K562 (cell line): ENCODE results near the gene GDAP2. TPM values are rescaled to one million over a fixed set of nuclear protein-coding genes. Genes with fewer than 3 reads are reported as not detected.

Experiments used
- ATAC-seq: fragments of 200-7000 bp; cut with Tn5 transposase; 3 replicates; pipeline ENCODE4 v1.9.1; 2020; ENCODE audit warnings: moderate library complexity
- BruUV-seq: library from RNA; stranded (reverse); fragments of 400-500 nt; replicated peaks from 2 replicates; lab custom pipeline; 2021; lab: Mats Ljungman, UMichigan
- CTCF ChIA-PET: fragments of 300-600 bp; formaldehyde crosslinking; extraction: SDS; loops from one replicate; lab custom pipeline; 2021; ENCODE audit warnings: low intra/inter-chr PET ratio; lab: Yijun Ruan, JAX
- POLR2A ChIA-PET: fragments of 300-600, 350-650 bp; sonication (Branson Sonifier 250); formaldehyde crosslinking; extraction: SDS; loops from one replicate; lab custom pipeline; 2021; ENCODE audit warnings: antibody characterized with exemption, inconsistent platforms; lab: Yijun Ruan, JAX
- DNase-seq, 4 experiments: peaks; one replicate each; pipeline versions ENCODE4 v3.0.0 to v3.0.0-alpha.2; 2011 to 2018; ENCODE audit warnings: low spot score in 3 of 4, mixed read lengths in 3 of 4; ENCODE audit errors: extremely low read depth in 1 of 4
- FAIRE-seq: peaks from 2 replicates; lab custom pipeline; 2011; peaks lifted over from hg19 to GRCh38; lab: Jason Lieb, UNC
- H2AFZ ChIP-seq: 2 replicates; pipeline ENCODE4 v1.6.0; 2011; ENCODE audit warnings: low read depth, low read length, control low read depth, inconsistent platforms
- H3K27ac ChIP-seq: fragments of 200-600 bp; 3 replicates; pipeline ENCODE4 v1.8.0; 2011; ENCODE audit warnings: low read depth, mild to moderate bottlenecking, control low read depth, inconsistent platforms, low read length, moderate library complexity, mixed read lengths; ENCODE audit errors: extremely low read depth
- H3K27me3 ChIP-seq, 2 experiments: fragments of 300-600 bp in 1 of 2; 2 replicates in 1 of 2; 3 replicates in 1 of 2; pipeline versions ENCODE4 v1.6.0 to v1.8.0; 2011; ENCODE audit warnings: inconsistent platforms in 2 of 2, low read length in 2 of 2, mild to moderate bottlenecking in 1 of 2, mixed read lengths in 1 of 2, moderate library complexity in 1 of 2; ENCODE audit not compliant: control insufficient read depth in 2 of 2, insufficient read depth in 2 of 2
- H3K36me3 ChIP-seq: fragments of 300-600 bp; 3 replicates; pipeline ENCODE4 v1.8.0; 2011; ENCODE audit warnings: mild to moderate bottlenecking, low read length, inconsistent platforms; ENCODE audit not compliant: control insufficient read depth, insufficient read depth
- H3K4me1 ChIP-seq, 2 experiments: fragments of 200-600 bp in 1 of 2; replicated peaks in 1 of 2; 2 replicates in 1 of 2; 3 replicates in 1 of 2; pipeline versions ENCODE4 v1.5.1 to v1.8.0; 2011; ENCODE audit warnings: inconsistent platforms in 2 of 2, low read length in 2 of 2, mild to moderate bottlenecking in 1 of 2, mixed read lengths in 1 of 2, moderate library complexity in 1 of 2; ENCODE audit not compliant: control insufficient read depth in 2 of 2, insufficient read depth in 2 of 2
- H3K4me2 ChIP-seq: 2 replicates; pipeline ENCODE4 v1.6.1; 2011; ENCODE audit warnings: low read length, control low read depth, inconsistent platforms, mixed read lengths; ENCODE audit not compliant: insufficient read depth
- H3K4me3 ChIP-seq: fragments of 200-600 bp; sonication (generic), shearing (Covaris generic); 2 replicates; pipeline ENCODE4 v1.5.1; 2016; ENCODE audit warnings: control low read depth, inconsistent platforms
- H3K79me2 ChIP-seq: fragments of 200-600 bp; 3 replicates; pipeline ENCODE4 v1.8.0; 2011; ENCODE audit warnings: low read length, inconsistent platforms; ENCODE audit not compliant: control insufficient read depth, insufficient read depth
- H3K9ac ChIP-seq, 2 experiments: 2 replicates each; pipeline versions ENCODE4 v1.6.0 to v1.6.1; 2011; ENCODE audit warnings: low read depth in 2 of 2, low read length in 2 of 2, control low read depth in 1 of 2, inconsistent platforms in 1 of 2, mild to moderate bottlenecking in 1 of 2, mixed read lengths in 1 of 2; ENCODE audit not compliant: insufficient read depth in 1 of 2
- H3K9me1 ChIP-seq: one replicate; pipeline ENCODE4 v1.6.0; 2011; ENCODE audit warnings: inconsistent platforms, mild to moderate bottlenecking, low read length, moderate library complexity; ENCODE audit not compliant: control insufficient read depth, insufficient read depth
- H3K9me3 ChIP-seq: replicated peaks from 2 replicates; pipeline ENCODE4 v1.5.1; 2011; ENCODE audit warnings: low read depth, low read length, inconsistent platforms; ENCODE audit not compliant: control insufficient read depth, insufficient read depth
- H4K20me1 ChIP-seq: replicated peaks from 2 replicates; pipeline ENCODE4 v1.6.1; 2011; ENCODE audit warnings: low read length, inconsistent platforms, mixed read lengths; ENCODE audit not compliant: control insufficient read depth, insufficient read depth
- ERF ChIP-seq: fragments of 450-650 bp; formaldehyde crosslinking; IDR thresholded peaks from 2 replicates; pipeline ENCODE4 v1.4.0; 2020; ENCODE audit warnings: mild to moderate bottlenecking, mixed read lengths
- EWSR1 ChIP-seq: fragments of 450-650 bp; IDR thresholded peaks from 2 replicates; pipeline ENCODE4 v1.6.1; 2018; ENCODE audit warnings: borderline replicate concordance, mild to moderate bottlenecking, low read depth, moderate library complexity; ENCODE audit not compliant: partially characterized antibody
- HNRNPUL1 ChIP-seq: fragments of 200-400 bp; formaldehyde crosslinking; IDR thresholded peaks from 2 replicates; pipeline ENCODE4 v1.6.1; 2017; ENCODE audit warnings: low read length
- KAT7 ChIP-seq: sonication (generic); formaldehyde crosslinking; IDR thresholded peaks from 2 replicates; pipeline ENCODE4 v1.8.0; 2022; ENCODE audit warnings: missing genetic modification reagents, mild to moderate bottlenecking, borderline replicate concordance
- MBD2 ChIP-seq: sonication (generic); IDR thresholded peaks from 2 replicates; pipeline ENCODE4 v1.6.1; 2016; ENCODE audit warnings: low read depth, borderline replicate concordance
- NFIC ChIP-seq: fragments of 450-650 bp; IDR thresholded peaks from 2 replicates; pipeline ENCODE4 v1.6.1; 2017; ENCODE audit warnings: mild to moderate bottlenecking, inconsistent platforms
- NR2C1 ChIP-seq, 2 experiments: fragments of 450-650 bp; IDR thresholded peaks; 2 replicates each; pipeline ENCODE4 v1.6.1; 2017; ENCODE audit warnings: mild to moderate bottlenecking in 2 of 2, antibody characterized with exemption in 1 of 2, inconsistent platforms in 1 of 2, missing compliant biosample characterization in 1 of 2, missing genetic modification characterization in 1 of 2
- POLR3G ChIP-seq: IDR thresholded peaks from 2 replicates; pipeline ENCODE4 v1.6.1; 2011; ENCODE audit not compliant: insufficient read length, insufficient replicate concordance; ENCODE audit errors: extremely low read depth
- SIX5 ChIP-seq, 2 experiments: IDR thresholded peaks; 2 replicates each; pipeline ENCODE4 v1.6.1; 2011; ENCODE audit warnings: low read length in 2 of 2, borderline replicate concordance in 1 of 2, low read depth in 1 of 2, mild to moderate bottlenecking in 1 of 2, moderate library complexity in 1 of 2; ENCODE audit not compliant: insufficient read depth in 1 of 2
- SP2 ChIP-seq: IDR thresholded peaks from 2 replicates; pipeline ENCODE4 v1.6.1; 2011; ENCODE audit warnings: mild to moderate bottlenecking, low read depth, low read length, moderate library complexity; ENCODE audit not compliant: poor library complexity, severe bottlenecking; ENCODE audit errors: extremely low read depth
- ZNF165 ChIP-seq: fragments of 250-450 bp; sonication (Bioruptor Pico); IDR thresholded peaks from 2 replicates; pipeline ENCODE4 v1.4.0; 2020; ENCODE audit warnings: borderline replicate concordance
- ZNF184 ChIP-seq: sonication (generic); formaldehyde crosslinking; IDR thresholded peaks from 2 replicates; pipeline ENCODE4 v1.5.0; 2020; ENCODE audit warnings: missing genetic modification reagents
- whole genome bisulfite sequencing: fragments of 100-300 bp; shearing (Covaris generic); methylation state at CpG from one replicate; pipeline ENCODE4 v1.1.6; 2016; ENCODE audit warnings: low coverage, mixed read lengths; ENCODE audit not compliant: insufficient coverage; ENCODE audit errors: missing lambda C conversion rate; 5-methylcytosine and 5-hydroxymethylcytosine counted together
- in situ Hi-C: fragments of 300-500 bp; cut with MboI; formaldehyde crosslinking; loops from 4 replicates; pipeline ENCODE4 v1.15.0; 2018; ENCODE audit warnings: inconsistent platforms, mixed read lengths
- intact Hi-C: fragments of 100-400 bp; cut with micrococcal nuclease; formaldehyde crosslinking; loops from 2 replicates; pipeline ENCODE4 v1.14.2; 2022
- polyA plus RNA-seq, 8 experiments: library from polyadenylated mRNA; depleted of rRNA in 4 of 8; stranded (reverse) in 5 of 8; unstranded in 3 of 8; fragments of >200 nt; fragmentation: Nextera tagmentation in 2 of 8; fragmentation: Illumina TruSeq in 1 of 8; extraction: Ambion mirVana in 2 of 8; extraction: Trizol in 1 of 8; gene quantifications; 2 replicates each; pipeline versions ENCODE4 v1.2.1 to v1.2.3, GENCODE V29; 2011 to 2014; ENCODE audit warnings: inconsistent platforms in 1 of 8, missing spikeins in 1 of 8
- total RNA-seq, 7 experiments: library from RNA; depleted of rRNA in 6 of 7; stranded (reverse); fragments of >200 nt in 6 of 7; fragmentation: Illumina TruSeq in 2 of 7; extraction: Trizol in 2 of 7; gene quantifications; 2 replicates each; pipeline versions ENCODE4 v1.2.1 to v1.2.3, GENCODE V29; 2011 to 2021; ENCODE audit warnings: low replicate concordance in 1 of 7
- TF ChIP-seq, protein P1 (sequence below), 2 experiments: fragments of 150-350 bp in 1 of 2; IDR thresholded peaks; 2 replicates each; pipeline ENCODE4 v1.6.1; 2012 to 2016; ENCODE audit warnings: low read depth in 2 of 2, low read length in 2 of 2, mild to moderate bottlenecking in 1 of 2, moderate library complexity in 1 of 2
- TF ChIP-seq, protein P2 (sequence below): fragments of 450-650 bp; IDR thresholded peaks from 2 replicates; pipeline ENCODE4 v1.6.1; 2016; ENCODE audit warnings: mild to moderate bottlenecking
- TF ChIP-seq, protein P3 (sequence below): sonication (generic); formaldehyde crosslinking; IDR thresholded peaks from 2 replicates; pipeline ENCODE4 v1.8.0; 2022; ENCODE audit warnings: mild to moderate bottlenecking, missing genetic modification reagents

Gene GDAP2
- total and polyA plus RNA-seq, 9 of the 15 experiments (the other 6 are each of a cell fraction or from before 2014, with no cell fraction given), result 4.1 to 23.1 (median 13.2) TPM

DNA sequence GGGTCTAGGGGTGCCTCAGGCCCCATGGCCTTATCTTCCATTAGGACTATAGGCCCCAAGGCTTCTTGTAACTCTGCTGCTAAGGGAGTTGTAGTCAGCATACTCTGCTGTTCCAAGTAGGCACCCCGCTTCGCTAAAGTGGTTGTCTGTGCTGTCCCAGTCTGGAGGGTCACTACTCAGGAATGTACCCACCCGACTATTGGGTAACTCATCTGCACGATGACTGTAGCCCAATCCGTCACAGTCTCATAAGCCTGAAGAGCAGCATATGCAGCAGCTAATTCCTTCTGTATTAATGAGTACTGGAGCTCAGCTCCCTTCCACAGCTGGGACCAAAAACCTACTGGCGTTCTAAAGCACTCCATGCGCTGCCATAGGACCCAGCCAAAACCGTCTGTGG, 111.0 kb downstream of the GDAP2 start:
- H3K36me3 ChIP-seq, result no peaks in the 10 kb centered on the region
- H3K79me2 ChIP-seq, result no peaks in the 10 kb centered on the region
- no peak for FAIRE-seq
- no peak overlapping the region for H3K9ac ChIP-seq
- DNase-seq, result no peak
- no peaks in the 10 kb centered on the region for H3K9me1 ChIP-seq
- CTCF ChIA-PET, result no interaction called here
- TF ChIP-seq ZNF165 (CRISPR knock-in tag) (no peak), NR2C1 (IDR thresholded peaks at IDR 0.05) (no peak), NR2C1 (tag; IDR thresholded peaks at IDR 0.05) (no peak), SIX5 (IDR thresholded peaks at IDR 0.05; ENCODE audit: borderline replicate concordance in 1 of 2, insufficient read depth in 1 of 2, low read depth in 1 of 2, low read length in 2 of 2) (no peak), ERF (no peak), ZNF184 (no peak), HNRNPUL1 (no peak), MBD2 (no peak), POLR3G (no peak), NFIC (no peak), EWSR1 (no peak), KAT7 (CRISPR knock-in tag) (no peak), SP2 (no peak)
- TF ChIP-seq, protein P1, sequence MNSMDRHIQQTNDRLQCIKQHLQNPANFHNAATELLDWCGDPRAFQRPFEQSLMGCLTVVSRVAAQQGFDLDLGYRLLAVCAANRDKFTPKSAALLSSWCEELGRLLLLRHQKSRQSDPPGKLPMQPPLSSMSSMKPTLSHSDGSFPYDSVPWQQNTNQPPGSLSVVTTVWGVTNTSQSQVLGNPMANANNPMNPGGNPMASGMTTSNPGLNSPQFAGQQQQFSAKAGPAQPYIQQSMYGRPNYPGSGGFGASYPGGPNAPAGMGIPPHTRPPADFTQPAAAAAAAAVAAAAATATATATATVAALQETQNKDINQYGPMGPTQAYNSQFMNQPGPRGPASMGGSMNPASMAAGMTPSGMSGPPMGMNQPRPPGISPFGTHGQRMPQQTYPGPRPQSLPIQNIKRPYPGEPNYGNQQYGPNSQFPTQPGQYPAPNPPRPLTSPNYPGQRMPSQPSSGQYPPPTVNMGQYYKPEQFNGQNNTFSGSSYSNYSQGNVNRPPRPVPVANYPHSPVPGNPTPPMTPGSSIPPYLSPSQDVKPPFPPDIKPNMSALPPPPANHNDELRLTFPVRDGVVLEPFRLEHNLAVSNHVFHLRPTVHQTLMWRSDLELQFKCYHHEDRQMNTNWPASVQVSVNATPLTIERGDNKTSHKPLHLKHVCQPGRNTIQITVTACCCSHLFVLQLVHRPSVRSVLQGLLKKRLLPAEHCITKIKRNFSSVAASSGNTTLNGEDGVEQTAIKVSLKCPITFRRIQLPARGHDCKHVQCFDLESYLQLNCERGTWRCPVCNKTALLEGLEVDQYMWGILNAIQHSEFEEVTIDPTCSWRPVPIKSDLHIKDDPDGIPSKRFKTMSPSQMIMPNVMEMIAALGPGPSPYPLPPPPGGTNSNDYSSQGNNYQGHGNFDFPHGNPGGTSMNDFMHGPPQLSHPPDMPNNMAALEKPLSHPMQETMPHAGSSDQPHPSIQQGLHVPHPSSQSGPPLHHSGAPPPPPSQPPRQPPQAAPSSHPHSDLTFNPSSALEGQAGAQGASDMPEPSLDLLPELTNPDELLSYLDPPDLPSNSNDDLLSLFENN (IDR thresholded peaks at IDR 0.05; ENCODE audit: low read depth in 2 of 2, low read length in 2 of 2), result no peak
- TF ChIP-seq, protein P2, sequence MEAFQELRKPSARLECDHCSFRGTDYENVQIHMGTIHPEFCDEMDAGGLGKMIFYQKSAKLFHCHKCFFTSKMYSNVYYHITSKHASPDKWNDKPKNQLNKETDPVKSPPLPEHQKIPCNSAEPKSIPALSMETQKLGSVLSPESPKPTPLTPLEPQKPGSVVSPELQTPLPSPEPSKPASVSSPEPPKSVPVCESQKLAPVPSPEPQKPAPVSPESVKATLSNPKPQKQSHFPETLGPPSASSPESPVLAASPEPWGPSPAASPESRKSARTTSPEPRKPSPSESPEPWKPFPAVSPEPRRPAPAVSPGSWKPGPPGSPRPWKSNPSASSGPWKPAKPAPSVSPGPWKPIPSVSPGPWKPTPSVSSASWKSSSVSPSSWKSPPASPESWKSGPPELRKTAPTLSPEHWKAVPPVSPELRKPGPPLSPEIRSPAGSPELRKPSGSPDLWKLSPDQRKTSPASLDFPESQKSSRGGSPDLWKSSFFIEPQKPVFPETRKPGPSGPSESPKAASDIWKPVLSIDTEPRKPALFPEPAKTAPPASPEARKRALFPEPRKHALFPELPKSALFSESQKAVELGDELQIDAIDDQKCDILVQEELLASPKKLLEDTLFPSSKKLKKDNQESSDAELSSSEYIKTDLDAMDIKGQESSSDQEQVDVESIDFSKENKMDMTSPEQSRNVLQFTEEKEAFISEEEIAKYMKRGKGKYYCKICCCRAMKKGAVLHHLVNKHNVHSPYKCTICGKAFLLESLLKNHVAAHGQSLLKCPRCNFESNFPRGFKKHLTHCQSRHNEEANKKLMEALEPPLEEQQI, result no peak
- TF ChIP-seq, protein P3, sequence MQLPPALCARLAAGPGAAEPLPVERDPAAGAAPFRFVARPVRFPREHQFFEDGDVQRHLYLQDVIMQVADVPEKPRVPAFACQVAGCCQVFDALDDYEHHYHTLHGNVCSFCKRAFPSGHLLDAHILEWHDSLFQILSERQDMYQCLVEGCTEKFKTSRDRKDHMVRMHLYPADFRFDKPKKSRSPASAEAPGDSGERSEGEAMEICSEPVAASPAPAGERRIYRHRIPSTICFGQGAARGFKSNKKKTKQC (CRISPR knock-in tag), result no peak
- TF ChIP-seq, all 486 proteins: peak for 0
- peaks cover 0 to 17% of the 10 kb centered on the region in 2 experiments; a peak in 2 of 5 replicates for H3K27me3 ChIP-seq
- 0 out of 2 replicates have a peak, but pooled peaks cover 6% of the 10 kb centered on the region for H3K9me3 ChIP-seq
- in situ Hi-C loops, result no loop called here
- WGBS, result 4% methylated on average over 8 of the region's 8 CpGs
- no peak overlapping the region for H3K4me3 ChIP-seq
- POLR2A ChIA-PET, result no interaction called here
- no TSS peak for BruUV-seq
- H4K20me1 ChIP-seq, result no peaks in the 10 kb centered on the region
- peaks cover 0 to 6% of the 10 kb centered on the region in 2 experiments; a peak in 3 of 5 replicates for H3K4me1 ChIP-seq
- intact Hi-C loops, result loop anchor here (10.0 kb wide), 1 partner anchor 256 kb away; no protein-coding TSS in a partner anchor
- H3K4me2 ChIP-seq, result no peak overlapping the region
- no peak overlapping the region for H3K27ac ChIP-seq
- ATAC-seq, result no peak
- no peak overlapping the region for H2AFZ ChIP-seq
